GM19468 (cell line): Measurements from ENCODE around the gene PRDM7.
"Not testable (repeated sequence)": the region's sequence is repeated elsewhere in the genome, so short reads cannot be mapped to it uniquely, and the experiment has no call there.

Experiments
- ATAC-seq: cut with Tn5 transposase; IDR thresholded peaks from one replicate; pipeline ENCODE4 v1.9.1; 2021; ENCODE audit warnings: mild to moderate bottlenecking, moderate library complexity, moderate number of reproducible peaks; ENCODE audit not compliant: unreplicated experiment; ENCODE audit errors: extremely low read depth

The PRDM7 gene

DNA sequence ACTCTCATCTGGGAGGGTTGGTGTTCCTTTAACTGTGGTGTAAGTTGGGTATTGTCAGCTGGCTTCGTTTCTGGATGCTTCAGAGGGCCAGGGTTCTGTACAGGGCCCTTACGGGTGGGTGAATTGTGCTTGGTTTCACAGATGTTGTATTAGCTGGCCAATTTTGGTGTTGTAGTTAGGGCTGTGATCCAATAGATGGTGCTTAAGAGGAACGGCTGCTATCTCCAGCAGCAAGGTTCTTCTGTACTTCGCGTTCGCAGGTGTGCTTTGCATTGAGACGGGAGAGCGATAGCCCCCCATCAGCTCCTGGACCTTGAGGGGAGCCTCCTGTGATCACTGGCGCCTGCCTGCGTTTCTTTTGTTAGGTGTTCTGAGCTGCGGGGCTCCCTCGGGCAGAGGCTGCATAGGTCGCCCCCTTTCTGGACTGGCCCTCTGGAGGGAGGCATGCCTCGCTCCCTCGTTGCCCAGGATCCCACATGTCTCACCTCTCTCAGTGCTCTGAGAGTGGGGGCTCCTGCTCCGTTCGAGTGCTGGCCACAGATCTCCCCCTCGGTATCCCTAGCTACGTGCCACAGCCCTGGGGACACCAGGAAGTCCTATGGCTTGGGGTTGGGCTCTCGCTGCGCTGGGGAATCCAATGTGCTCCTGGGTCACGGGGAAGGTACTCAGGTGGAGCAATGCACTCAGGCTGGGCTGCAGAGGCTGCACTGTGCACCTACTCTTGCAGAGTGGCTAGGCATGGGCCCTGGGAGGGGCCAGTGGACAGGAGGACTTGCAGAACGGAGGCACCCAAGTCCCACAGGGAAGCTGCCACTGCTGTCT, 837 bp upstream of the PRDM7 start:
- ATAC-seq: no peak

DNA sequence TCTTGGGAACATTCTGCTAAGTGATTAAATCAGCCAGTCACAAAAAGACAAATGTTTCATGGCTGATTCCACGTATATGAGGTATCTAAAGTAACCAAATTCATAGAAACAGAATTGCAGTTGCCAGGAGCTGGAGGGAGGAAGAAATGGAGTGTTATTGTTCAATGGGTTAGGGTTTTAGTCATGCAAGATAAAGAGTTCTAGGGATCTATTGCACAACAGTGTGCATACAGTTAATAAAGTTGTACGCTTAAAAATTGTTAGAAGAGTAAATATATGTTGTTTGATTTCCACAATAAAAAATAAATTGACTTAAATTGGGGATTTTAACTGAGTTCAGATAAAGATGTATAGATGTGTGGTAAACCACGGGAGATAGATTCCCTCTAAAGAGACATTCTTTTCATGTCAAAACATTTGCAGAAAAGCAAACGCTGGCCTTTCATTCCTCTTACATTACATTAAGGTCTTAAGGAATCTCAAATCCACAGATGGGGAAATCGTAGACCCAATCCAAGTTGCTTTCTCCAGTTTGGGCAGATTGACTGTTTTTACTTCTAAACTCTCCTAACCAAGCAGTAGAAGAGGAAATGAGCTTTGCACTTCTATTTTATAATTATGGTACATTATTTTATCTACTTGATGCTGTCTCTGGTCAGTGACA, 4.6 kb downstream of the PRDM7 start:
- no peak for ATAC-seq

DNA sequence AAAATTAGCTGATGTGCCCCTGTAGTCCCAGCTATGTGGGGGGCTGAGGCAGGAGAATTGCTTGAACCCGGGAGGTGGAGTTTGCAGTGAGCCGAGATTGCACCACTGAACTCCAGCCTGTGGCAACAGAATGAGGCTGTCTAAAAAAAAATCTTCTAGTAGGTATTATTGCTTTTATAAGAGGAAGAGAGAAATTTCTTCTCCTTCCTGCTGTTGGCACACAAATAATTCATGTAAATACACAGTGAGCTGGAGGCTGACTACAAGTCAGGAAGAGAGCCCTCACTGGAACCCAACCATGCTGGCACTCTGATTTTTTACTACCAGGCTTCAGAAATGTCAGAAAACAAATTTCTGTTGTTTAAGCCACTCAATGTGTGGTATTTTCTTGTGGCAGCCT, 6.7 kb downstream of the PRDM7 start:
- no peak for ATAC-seq

DNA sequence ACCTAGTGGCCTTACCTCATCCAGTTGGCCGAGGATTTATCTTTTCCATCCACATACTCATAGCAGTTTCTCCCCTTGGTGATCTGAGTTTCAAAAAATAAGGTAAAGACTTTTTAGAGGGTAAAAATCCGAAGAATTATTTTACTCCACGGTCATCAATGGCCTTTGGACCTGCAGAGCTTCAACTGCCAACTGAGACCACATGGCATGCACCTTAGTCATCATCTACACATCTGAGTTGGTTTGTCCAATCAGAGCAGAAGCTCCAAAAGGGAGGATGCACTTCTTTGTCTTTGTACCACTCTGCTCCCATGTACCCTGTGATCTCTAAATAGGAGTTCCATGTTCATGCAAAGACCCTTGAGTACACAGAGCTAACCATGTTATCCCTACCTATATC, 15.7 kb downstream of the PRDM7 start:
- ATAC-seq: no peak

DNA sequence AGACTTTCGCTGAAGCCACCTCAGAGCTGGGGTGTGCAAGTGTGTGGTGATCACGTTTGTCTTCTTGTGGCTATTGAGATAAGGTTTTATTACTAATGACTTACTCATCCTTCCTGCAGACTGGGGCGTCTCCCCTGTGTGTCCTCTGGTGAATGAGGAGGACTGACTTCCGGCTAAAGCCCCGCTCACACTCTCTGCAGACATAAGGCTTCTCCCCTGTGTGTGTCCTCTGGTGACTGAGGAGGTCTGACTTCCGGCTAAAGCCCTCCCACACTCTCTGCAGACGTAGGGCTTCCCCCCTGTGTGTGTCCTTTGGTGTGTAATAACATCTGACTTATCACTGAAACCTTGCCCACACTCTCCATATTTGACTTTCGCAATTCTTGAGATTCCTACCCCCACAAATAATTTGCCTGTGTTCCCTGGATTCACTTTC, 19.4 kb downstream of the PRDM7 start:
- ATAC-seq: no peak

DNA sequence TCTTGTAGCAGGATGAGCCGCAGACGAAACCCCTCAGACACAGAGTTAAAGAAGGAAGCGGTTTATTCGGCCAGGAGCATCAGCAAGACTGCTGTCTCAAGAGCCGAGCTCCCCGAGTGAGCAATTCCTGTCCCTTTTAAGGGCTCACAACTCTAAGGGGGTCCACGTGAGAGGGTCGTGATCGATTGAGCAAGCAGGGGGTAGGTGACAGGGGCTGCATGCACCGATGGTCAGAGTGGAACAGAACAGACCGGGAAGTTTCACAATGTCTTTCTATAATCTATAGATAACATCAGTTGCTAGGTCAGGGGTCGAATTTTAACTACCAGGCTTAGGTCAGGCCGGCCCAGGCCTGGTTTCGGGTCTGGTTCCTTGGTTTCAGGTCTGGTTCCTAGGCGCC, 20.6 kb downstream of the PRDM7 start:
- not testable (repeated sequence) for ATAC-seq

DNA sequence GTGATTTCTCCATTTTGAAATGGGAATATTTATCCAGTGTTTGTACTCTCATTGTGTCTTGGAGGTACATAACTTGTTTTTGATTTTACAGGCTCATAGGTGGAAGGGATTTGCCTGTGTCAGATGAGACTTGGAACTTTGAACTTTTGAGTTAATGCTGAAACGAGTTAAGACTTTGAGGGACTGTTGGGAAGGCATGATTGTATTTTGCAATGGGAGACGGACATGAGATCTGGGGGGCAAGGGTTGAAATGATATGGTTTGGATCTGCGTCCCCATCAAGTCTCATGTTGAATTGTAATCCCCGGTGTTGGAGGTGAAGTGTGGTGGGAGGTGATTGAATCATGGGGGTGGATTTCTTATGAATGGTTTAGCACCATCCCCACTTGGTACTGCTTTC, 21.8 kb downstream of the PRDM7 start:
- no peak for ATAC-seq

DNA sequence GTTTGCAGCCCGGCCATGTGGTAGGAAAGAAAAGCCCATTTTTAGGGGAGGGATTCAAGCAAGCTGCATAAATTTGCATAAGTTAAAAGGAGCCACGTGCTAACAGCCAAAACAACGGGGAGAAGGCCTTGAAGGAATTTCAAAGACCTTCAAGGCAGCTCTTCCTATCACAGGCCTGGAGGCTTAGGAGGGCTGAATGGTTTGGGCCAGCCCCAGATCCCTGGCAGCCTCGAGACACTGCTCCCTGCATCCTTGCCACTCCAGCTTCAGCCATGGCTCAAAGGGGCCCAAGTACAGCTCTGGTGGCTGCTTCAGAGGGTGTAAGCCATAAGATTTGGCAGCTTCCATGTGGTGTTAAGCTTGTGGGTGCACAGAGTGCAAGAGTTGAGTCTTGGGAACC, 22.6 kb downstream of the PRDM7 start:
- ATAC-seq: no peak

DNA sequence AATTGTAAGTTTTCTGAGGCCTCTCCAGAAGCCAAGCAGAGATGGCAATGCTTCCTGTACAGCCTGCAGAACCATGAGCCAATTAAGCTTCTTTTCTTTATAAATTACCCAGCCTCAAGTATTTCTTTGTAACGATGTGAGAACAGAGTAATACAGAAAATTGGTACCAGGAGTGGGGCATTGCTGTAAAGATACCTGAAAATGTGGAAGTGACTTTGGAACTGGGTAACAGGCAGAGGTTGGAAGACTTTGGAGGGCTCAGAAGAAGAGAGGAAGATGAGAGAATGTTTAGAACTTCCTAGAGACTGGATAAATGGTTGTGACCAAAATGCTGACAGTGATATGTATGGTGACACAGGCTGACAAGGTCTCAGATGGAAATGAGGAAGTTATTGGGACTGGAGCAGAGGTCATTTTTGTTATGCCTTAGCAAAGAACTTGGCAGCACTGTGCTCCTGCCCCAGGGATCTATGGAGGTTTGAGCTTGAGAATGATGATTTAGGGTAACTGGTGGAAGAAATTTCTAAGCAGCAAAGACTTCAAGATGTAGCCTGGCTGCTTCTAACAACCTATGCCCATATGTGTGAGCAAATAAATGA, 23.1 kb downstream of the PRDM7 start:
- no peak for ATAC-seq

DNA sequence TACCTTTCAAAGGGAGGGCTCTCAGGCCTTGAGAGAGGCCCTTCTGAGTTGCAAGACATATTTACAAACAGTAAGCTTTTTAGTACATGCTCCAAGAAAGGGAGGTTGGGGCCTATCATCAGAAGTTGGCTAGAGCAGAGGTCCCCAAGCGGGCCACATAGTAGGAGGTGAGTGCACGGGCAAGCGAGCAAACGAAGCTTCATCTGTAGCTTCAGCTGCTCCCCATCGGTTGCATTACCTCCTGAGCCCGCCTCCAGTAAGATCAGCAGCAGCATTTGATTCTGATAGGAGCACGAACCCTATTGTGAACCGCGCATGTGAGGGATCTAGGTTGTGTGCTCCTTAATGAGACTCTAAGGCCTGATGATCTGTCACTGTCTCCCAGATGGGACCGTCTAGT, 26.2 kb downstream of the PRDM7 start:
- no peak for ATAC-seq

DNA sequence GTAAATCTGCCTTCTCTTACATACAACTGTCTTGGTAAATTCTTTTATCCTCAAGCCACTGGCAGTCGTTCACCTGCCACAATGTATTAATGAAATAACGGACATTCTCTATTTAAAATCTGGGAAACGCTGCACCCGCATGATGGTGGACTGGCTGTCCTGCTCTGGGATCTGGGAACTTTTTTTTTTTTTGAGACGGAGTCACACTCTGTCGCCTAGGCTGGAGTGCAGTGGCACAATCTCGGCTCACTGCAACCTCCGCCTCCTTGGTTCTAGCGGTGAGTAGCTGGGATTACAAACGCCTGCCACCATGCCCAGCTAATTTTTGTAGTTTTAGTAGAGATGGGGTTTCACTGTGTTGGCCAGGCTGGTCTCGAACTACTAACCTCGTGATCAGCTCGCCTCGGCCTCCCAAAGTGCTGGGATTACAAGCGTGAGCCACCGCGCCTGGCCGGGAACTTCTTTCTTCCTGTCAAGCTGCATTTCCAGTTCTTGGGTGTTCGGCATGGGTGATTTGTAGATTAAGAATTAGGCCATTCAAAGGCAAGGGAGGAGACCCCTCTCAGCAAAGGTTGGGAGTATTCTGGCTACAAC, 28.3 kb downstream of the PRDM7 start:
- ATAC-seq: no peak

DNA sequence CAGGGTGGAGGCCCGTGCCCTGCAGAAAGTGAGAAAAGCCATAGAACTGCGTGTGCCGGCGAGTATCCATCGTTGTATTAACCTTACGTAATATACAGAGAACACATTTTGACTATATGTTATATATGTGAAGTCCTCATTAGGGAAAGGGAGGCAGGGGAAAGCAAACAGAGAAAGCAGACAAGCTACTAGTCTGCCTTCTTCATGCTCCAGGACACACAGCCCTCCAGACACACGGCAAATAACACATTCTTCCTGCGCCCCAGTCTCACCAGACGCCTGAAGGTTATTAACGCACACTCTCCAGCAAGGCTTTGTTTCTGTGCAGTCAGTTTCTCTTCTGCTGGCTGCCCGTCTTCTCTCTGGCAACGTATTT, 28.8 kb downstream of the PRDM7 start:
- ATAC-seq: no peak

DNA sequence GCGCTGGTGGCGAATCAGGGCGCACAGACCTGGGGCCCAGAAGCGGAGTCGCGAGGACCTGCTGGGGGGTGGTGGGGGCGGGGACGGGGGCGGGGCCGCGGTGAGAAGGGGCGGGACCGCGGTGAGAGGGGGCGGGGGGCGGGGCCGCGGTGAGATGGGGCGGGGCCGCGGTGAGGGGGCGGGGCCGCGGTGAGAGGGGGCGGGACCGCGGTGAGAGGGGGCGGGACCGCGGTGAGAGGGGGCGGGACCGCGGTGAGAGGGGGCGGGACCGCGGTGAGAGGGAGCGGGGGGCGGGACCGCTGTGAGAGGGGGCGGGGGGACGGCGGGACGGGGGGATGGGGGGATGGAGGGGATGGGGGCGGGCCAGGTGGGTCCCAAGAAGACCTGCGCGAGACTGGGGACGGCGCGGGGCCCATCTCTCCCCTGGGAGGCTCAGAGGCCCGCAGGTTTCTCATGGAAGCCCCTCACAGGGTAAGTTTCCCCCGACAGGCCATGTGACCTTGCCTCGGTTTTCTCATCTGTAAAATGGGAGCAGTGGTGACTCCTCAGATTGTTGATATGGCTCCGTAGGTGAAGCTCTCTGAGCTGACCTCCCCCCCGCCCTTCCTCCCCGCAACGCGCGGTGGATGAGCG, 29.3 kb downstream of the PRDM7 start:
- ATAC-seq: no peak

DNA sequence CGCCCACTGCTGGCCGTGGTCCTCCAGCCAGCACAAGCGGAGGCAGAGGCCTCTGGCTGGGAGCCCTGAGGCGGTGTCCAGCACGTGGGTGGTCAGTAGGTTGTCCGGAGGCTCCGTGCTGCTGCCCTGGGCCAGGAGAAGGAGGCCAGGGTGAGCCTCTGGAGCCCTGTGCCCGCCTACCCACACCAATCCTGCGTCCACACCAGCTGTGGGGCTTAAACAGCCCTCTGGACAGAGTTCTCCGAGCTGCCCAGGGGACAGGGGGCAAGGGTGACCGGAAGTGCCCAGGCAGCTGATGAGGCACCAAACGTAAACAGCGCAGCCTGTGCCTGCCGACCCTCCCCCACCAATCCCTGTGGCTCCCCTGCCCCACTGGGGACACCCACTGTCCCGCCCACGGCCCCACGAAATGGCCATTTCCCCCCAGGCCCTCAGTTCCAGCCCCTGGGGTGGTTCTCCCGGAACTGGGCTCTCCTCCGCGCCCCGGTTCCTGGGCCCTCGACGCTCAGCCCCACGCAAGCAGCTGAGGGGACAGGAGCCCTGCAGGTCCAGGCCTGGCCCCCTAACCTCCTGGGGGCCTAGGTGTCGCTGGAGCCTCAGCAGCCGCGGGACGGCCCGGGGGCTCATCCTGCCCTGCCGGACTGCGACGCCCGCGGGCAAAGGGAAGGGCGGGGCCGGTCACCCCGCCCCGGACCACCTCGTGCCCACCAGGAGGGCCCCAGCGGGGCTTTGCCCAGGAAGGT, 30.0 kb downstream of the PRDM7 start:
- no peak for ATAC-seq

DNA sequence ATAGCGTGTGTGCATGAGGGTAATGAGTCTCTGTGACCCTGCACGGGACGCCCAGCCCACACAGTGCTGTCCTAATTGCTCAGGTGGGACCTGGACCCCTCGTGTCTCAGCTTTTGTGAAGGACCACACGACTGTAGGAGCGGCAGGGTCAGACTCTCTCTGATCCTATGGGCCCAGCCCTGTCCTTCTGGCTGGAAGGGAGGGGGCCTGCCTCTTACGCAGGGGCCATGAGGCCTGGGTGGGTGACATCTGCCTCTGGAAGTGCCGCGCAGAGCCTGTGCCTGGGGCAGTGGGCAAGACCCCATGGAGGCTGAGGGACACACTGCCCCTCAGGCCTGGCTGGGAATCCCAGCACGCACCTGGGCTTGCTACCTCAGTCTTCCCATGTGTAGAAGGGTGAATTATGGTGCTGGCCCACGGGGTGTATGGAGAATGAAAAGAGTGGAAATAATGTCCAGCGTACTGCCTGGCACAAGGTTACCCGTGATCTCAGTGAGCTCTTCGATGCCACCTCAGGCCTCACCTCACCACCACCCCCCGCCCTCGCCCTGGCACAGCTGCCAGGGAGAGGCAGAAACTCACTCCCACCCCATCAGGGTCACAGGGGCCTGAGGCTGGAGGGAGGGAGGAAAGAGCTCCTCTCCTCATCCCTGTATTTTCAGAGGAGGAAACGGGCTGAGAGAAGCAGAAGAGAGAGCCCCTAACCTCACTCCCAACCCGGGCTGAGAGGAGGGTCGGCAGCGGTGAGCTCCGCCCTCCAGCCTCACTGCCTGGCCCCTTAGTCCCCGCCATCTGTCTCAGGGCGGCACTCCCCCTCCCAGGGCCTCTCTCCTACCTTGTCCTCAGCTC, 30.8 kb downstream of the PRDM7 start:
- ATAC-seq: no peak

DNA sequence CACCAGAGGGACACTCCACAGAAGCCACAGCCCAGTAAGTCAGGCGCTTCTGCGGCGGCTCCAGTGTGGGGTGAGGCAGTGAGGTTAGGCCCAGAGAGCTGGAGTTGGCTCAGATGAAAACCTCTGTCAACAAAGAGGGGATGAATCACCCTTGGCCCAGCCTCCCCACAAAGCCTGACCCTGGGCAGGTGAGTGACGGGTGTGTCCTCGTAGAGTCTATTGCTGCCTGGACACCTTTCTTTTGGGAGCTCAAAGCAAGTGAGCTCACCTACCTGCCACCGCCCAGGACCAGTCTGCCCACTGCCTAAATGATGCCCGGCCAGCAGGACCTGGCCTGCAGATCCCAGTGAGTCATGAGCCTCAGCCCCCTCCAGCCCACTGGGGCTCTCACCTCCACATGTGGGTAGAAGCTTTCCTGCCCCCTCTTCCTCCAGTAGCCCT, 33.0 kb downstream of the PRDM7 start:
- no peak for ATAC-seq

DNA sequence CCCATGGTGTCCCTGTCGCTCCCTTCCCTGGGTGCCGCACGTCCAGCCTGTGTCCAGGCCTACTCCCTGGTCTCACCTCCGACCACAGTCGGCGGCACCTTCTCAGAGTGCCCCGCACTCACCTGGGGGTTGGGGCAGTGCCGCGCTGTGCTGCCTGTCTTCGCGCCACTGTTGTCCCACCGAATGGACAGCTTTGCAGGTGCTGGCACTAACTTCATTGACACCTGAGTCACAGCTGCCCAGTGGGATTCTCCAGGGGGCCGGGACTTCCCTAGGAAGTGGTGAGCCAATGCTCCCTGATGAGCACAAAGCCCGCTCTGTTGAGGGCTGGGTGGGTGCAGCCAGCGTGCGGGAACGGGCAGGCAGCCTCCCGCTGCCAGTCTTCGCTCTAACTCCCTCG, 33.6 kb downstream of the PRDM7 start:
- ATAC-seq: no peak

DNA sequence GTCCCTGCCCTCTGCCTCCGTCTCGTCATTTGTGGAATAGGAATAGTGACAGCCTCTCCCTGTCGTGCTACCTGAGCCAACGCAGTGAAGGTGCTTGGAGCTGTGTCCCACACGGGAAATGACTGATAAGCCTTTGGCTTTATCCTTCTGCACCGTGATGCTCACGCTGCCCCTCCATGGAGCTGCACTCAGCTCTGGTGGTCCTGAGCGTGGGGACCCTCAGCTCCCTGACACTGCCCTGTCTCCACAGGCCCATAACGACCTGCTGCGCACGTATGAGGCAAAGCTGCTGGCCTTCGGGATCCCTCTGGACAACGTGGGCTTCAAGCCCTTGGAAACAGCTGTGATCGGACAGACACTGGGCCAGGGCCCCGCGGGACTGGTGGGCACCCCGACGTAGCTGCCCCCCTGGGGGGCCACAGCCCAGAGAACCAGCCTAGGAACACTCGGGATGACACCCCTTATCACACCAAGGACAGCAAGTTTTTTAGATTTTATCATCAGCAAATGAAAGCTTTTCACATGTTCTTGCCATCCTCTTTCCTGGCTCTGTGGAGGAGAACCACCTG, 34.1 kb downstream of the PRDM7 start:
- no peak for ATAC-seq
